Uterus (tissue), 2 donors: ENCODE measurements around the gene SMG5.

ENCODE experiments used
- POLR2A ChIP-seq, 2 donors: fragments of 450-650 bp; IDR thresholded peaks; one replicate each; pipeline ENCODE4 v1.6.1; 2016; ENCODE audit warnings: antibody characterized with exemption in 2 of 2, mild to moderate bottlenecking in 1 of 2, moderate library complexity in 1 of 2
- TF ChIP-seq, protein P1 (sequence below), 4 experiments: fragments of 200-600 bp in 2 of 4; fragments of 450-650 bp in 2 of 4; sonication (generic) in 2 of 4; IDR thresholded peaks; one replicate each; pipeline ENCODE4 v1.5.1; 2016 to 2019; ENCODE audit warnings: antibody characterized with exemption in 4 of 4, mild to moderate bottlenecking in 2 of 4, moderate library complexity in 1 of 4

DNA sequence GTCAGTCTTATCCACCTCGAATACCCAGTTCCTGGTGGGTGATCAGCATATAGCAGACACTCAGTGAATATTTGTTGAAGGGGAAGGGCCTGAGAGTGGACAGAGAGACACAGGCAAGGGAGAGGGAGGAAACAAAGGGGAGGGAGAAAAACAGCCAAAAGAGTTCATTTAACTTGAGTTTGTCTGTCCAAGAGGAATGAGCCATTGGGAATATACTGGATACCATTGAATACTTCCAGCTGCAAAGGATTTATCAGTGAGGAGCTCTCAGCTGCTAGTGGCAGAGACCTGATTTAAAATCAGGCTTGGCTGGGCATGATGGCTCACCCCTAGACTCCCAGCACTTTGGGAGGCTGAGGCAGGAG, 52.2 kb downstream of the SMG5 start:
- TF ChIP-seq, protein P1, sequence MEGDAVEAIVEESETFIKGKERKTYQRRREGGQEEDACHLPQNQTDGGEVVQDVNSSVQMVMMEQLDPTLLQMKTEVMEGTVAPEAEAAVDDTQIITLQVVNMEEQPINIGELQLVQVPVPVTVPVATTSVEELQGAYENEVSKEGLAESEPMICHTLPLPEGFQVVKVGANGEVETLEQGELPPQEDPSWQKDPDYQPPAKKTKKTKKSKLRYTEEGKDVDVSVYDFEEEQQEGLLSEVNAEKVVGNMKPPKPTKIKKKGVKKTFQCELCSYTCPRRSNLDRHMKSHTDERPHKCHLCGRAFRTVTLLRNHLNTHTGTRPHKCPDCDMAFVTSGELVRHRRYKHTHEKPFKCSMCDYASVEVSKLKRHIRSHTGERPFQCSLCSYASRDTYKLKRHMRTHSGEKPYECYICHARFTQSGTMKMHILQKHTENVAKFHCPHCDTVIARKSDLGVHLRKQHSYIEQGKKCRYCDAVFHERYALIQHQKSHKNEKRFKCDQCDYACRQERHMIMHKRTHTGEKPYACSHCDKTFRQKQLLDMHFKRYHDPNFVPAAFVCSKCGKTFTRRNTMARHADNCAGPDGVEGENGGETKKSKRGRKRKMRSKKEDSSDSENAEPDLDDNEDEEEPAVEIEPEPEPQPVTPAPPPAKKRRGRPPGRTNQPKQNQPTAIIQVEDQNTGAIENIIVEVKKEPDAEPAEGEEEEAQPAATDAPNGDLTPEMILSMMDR (IDR thresholded peaks at IDR 0.05) = no peak
- TF ChIP-seq POLR2A (IDR thresholded peaks at IDR 0.05) = no peak
